HG03457 (cell line): ENCODE measurements around the gene PHF21B.
"Not testable (repeated sequence)": the region's sequence is repeated elsewhere in the genome, so short reads cannot be mapped to it uniquely, and the experiment has no call there.

ENCODE experiments used
- ATAC-seq: cut with Tn5 transposase; IDR thresholded peaks from one replicate; pipeline ENCODE4 v1.9.1; 2021; ENCODE audit warnings: moderate number of reproducible peaks; ENCODE audit not compliant: unreplicated experiment

PHF21B gene

GRCh38 chr22:44965171-44965570 lies 44.6 kb downstream of the PHF21B start:
- ATAC-seq = no peak

DNA sequence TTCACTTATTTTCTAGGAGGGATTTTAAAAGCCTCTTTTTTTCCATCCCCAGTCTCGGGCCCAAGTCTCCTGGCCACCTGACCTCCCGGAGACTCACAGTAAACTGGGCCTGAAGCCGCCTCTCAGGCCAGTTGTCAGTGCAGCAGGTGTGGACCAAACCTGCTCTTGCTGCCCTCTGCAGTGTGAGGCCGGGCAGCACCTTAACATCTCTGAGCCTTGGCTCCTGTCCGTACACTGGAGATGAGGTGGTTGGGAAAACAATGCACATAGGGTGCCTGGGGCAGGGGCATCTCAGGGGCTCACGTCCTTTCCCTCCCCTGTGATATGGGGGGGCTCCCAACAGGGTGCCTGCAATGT lies 45.1 kb downstream of the PHF21B start:
- ATAC-seq = no peak

- ATAC-seq = no peak
These were observed 45.7 kb downstream of the PHF21B start for GRCh38 chr22:44963832-44964721.

DNA sequence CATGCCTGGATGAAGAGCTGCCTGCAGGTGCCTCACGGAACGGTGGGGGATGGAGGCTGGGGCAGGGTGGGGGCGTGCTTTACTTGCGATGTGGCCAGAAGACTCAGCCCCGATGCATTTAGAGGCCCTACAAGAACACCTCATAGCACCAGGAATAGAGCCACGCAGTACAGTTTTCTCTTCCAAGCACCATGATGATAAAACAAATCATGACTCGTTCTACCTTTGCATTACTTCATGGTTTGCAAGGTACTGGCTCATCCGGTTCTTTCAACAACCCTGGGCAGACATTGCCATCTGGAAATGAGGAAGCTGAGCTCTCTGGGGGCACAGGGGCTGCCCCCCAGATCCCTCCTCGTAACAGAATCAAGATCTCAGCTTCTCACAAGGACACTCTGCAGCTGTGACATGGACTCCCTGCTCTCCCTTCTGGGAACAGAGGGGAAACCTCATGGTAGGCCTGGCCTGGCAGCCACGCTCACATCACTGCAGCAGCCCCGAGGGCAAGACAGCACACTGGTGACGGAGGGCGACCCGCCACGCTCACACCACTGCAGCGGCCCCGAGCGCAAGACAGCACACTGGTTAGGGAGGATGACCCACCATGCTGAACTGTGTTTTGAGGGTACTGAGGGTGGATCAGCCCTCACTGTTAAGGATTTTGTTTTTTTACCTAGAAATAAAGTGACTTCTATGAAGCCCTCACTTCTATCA lies 46.9 kb downstream of the PHF21B start:
- ATAC-seq = no peak

DNA sequence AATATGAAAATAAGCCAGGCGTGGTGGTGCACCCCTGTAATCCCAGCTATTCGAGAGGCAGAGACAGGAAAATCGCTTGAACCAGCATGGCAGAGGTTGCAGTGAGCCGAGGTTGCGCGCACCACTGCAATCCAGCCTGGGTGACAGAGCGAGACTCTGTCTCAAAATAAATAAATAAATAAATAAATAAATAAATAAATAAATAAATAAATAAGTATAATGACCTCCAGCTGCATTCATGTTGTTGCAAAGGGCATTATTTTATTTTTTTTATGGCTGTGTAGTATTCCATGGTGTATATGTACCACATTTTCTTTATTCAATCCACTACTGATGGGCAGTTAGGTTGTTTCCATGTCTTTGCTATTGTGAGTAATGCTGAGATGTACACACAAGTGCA lies 48.1 kb downstream of the PHF21B start:
- ATAC-seq = not testable (repeated sequence)

GRCh38 chr22:44956840-44957767 lies 52.7 kb downstream of the PHF21B start:
- no peak for ATAC-seq

GRCh38 chr22:44955102-44955501 lies 54.7 kb downstream of the PHF21B start:
- no peak for ATAC-seq

DNA sequence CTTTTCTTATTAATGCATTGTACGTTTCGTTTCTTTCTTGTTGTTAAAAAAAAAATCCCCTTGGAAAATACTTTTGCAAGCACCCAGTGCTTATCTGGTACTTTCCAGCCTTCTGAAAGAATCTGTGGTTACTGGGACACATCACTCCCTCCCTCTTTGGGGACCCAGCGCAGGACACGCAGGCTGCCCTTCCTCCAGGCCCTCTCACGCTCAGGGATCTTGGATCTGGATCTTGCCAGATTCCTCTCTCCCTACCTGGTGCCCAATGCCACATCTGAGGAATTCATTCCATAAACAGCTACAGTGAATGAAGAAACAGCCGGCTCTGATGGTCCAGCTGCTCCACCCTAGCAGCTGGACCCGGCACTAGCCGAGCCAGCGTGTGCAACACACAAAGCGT lies 55.7 kb downstream of the PHF21B start:
- ATAC-seq = no peak

DNA sequence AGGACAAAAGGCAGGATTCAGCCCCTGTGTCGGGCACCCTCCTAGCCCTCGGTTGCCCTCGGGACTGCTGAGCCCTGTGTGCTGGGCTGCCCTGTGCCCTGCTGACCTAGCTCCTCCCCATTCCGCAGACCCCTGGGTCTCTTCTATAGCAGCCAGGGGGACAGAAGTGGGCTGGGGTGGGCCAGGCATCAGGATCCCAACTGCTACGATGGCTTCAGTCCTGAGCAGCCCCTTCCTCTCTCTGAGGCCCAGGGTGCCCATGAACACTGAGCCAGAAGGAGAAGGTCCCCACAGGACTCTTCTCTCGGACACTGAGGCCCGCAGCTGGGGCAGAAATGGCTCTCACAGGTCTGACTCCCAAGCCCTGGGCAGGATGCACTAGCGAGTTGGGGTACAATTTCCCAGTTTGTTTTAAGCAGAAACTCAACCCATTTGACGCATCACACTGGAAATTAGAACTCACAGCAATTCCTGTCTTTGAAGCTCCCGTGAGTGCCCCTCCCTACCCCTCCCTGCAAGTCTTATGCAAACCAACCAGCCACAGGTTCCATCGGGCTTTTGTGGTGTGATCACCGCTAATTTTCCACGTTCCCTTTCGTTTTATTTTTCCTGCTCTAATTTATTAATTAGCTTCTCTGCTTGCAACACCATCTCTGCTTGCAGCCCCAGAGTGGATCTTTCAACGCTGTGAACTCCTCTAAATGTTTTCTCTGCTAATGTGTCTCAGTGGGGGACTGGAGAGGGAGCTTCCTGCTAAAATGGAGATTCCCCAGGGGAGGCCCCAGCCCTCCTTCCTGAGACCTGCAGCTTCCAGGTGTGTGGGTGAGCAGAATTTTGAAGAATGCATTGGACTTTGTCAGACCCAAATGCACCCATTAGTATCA lies 56.7 kb downstream of the PHF21B start:
- no peak for ATAC-seq

GRCh38 chr22:44951510-44951816 lies 58.3 kb downstream of the PHF21B start:
- ATAC-seq = no peak

GRCh38 chr22:44950806-44951509 lies 58.8 kb downstream of the PHF21B start:
- ATAC-seq = no peak

GRCh38 chr22:44947846-44948245 lies 62.0 kb downstream of the PHF21B start:
- ATAC-seq = no peak

- no peak for ATAC-seq
These were observed 62.8 kb downstream of the PHF21B start for GRCh38 chr22:44947049-44947448.

- ATAC-seq = no peak
These were observed 64.8 kb downstream of the PHF21B start for GRCh38 chr22:44944883-44945601.

GRCh38 chr22:44943701-44944324 lies 66.0 kb downstream of the PHF21B start:
- no peak for ATAC-seq

GRCh38 chr22:44942979-44943700 lies 66.7 kb downstream of the PHF21B start:
- no peak for ATAC-seq

DNA sequence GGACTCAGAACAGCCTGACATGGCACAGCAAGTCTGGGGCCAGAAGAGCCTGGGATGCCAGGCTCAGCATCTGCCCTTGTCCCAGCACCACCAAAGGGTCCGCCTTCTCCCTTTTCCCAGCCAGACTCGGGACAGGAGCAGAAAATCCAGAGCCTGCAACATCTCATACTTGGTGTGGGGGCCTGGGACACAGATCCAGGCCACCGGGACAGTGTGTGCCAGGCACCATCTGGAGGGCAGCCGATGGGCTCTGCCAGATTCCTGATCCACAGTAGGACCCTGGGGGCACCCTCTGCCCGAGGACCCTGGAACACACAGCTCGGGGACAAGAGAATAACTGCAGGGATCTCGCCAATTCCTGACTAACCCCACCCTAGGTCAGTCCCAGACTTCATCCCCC lies 67.7 kb downstream of the PHF21B start:
- no peak for ATAC-seq

GRCh38 chr22:44941207-44941606 lies 68.6 kb downstream of the PHF21B start:
- no peak for ATAC-seq
